ENCODE results near the gene HOXC6.

- TF ChIP-seq PATZ1 (CRISPR knock-in tag; IDR thresholded peaks at IDR 0.05; ENCODE audit: borderline replicate concordance) (no peak), CREB5 (CRISPR knock-in tag; IDR thresholded peaks at IDR 0.05; ENCODE audit: low read depth) (no peak), PPARA (CRISPR knock-in tag; IDR thresholded peaks at IDR 0.05; ENCODE audit: borderline replicate concordance) (no peak), ZFP3 (CRISPR knock-in tag; IDR thresholded peaks at IDR 0.05) (no peak)
Measured at GRCh38 chr12:54056110-54056509, 27.9 kb downstream of the HOXC6 start.

All from SK-N-SH treated with all-trans-retinoic acid at 6 μM for 48 hours (cell line).